HCT116 (cell line): Measurements from ENCODE around the gene M1AP. TPM values are rescaled to one million over a fixed set of nuclear protein-coding genes. Genes with fewer than 3 reads are reported as not detected.

ENCODE experiments used
- ATAC-seq: fragments of 200-7000 bp; cut with Tn5 transposase; 2 replicates; pipeline ENCODE4 v1.9.1; 2020; ENCODE audit warnings: mild to moderate bottlenecking, moderate library complexity
- BruUV-seq: library from RNA; stranded (reverse); fragments of 400-500 nt; replicated peaks from 2 replicates; lab custom pipeline; 2021; lab: Mats Ljungman, UMichigan
- CTCF ChIA-PET: fragments of 300-600 bp; sonication (Branson Sonifier 250); formaldehyde crosslinking; loops from one replicate; lab custom pipeline; 2021; ENCODE audit warnings: antibody characterized with exemption; lab: Charles Lee
- POLR2A ChIA-PET: fragments of 300-600, 350-600 bp; sonication (Branson Sonifier 250); formaldehyde crosslinking; loops from one replicate; lab custom pipeline; 2021; ENCODE audit warnings: antibody characterized with exemption; lab: Charles Lee
- RAD21 ChIA-PET, 2 experiments: fragments of 300-600 bp; sonication (Branson Sonifier 250); formaldehyde crosslinking; loops; one replicate each; lab custom pipeline; 2023; ENCODE audit warnings: low total read pairs in 2 of 2; ENCODE audit not compliant: uncharacterized antibody in 2 of 2, unreplicated experiment in 2 of 2, low non-redundant PET in 1 of 2; lab: Charles Lee
- DNase-seq: peaks from one replicate; pipeline ENCODE4 v3.0.0-alpha.2; 2010; ENCODE audit warnings: low read depth, low spot score
- H2AFZ ChIP-seq: fragments of 200-600 bp; shearing (Covaris generic), sonication (generic); 2 replicates; pipeline ENCODE4 v1.6.1; 2017; ENCODE audit warnings: low read depth, mixed run types, mixed read lengths, antibody characterized with exemption, low read length; ENCODE audit not compliant: poor library complexity, severe bottlenecking
- H3K27ac ChIP-seq: 2 replicates; pipeline ENCODE4 v1.5.1; 2012; ENCODE audit warnings: low read depth, low read length
- H3K27me3 ChIP-seq: fragments of 200-600 bp; sonication (generic); 2 replicates; pipeline ENCODE4 v1.6.1; 2016; ENCODE audit warnings: mixed run types, low read length, mixed read lengths; ENCODE audit not compliant: insufficient read depth
- H3K36me3 ChIP-seq, 2 experiments: fragments of 200-500 bp in 1 of 2; fragments of 200-600 bp in 1 of 2; sonication (Bioruptor generic) in 1 of 2; sonication (generic) in 1 of 2; 2 replicates each; pipeline versions ENCODE4 v1.5.1 to v1.6.1; 2014 to 2016; ENCODE audit warnings: low read length in 2 of 2, inconsistent platforms in 1 of 2, mixed read lengths in 1 of 2, mixed run types in 1 of 2; ENCODE audit not compliant: insufficient read depth in 2 of 2, control insufficient read depth in 1 of 2
- H3K4me1 ChIP-seq, 2 experiments: fragments of 200-600 bp in 1 of 2; sonication (generic) in 1 of 2; 2 replicates each; pipeline versions ENCODE4 v1.5.1 to v1.6.1; 2012 to 2017; ENCODE audit warnings: low read length in 2 of 2, inconsistent platforms in 1 of 2, mild to moderate bottlenecking in 1 of 2, mixed read lengths in 1 of 2, mixed run types in 1 of 2, moderate library complexity in 1 of 2; ENCODE audit not compliant: insufficient read depth in 2 of 2, control insufficient read depth in 1 of 2
- H3K4me2 ChIP-seq: fragments of 200-600 bp; sonication (generic); 2 replicates; pipeline ENCODE4 v1.6.1; 2017; ENCODE audit warnings: mixed run types, low read length, mixed read lengths
- H3K4me3 ChIP-seq, 2 experiments: fragments of 200-600 bp in 1 of 2; sonication (generic) in 1 of 2; replicated peaks in 1 of 2; 2 replicates each; pipeline ENCODE4 v1.5.1; 2011 to 2016; ENCODE audit warnings: low read length in 2 of 2, control low read depth in 1 of 2, low read depth in 1 of 2, mild to moderate bottlenecking in 1 of 2, mixed read lengths in 1 of 2, mixed run types in 1 of 2
- H3K79me2 ChIP-seq: fragments of 200-600 bp; sonication (generic); 2 replicates; pipeline ENCODE4 v1.6.1; 2017; ENCODE audit warnings: mild to moderate bottlenecking, mixed run types, low read length, moderate library complexity, mixed read lengths; ENCODE audit not compliant: insufficient read depth
- H3K9ac ChIP-seq: fragments of 200-600 bp; sonication (generic); 2 replicates; pipeline ENCODE4 v1.6.1; 2016; ENCODE audit warnings: low read length, mixed read lengths
- H3K9me2 ChIP-seq: fragments of 200-600 bp; sonication (generic), shearing (Covaris generic); 2 replicates; pipeline ENCODE4 v1.6.1; 2017; ENCODE audit warnings: mixed run types, mild to moderate bottlenecking, moderate library complexity; ENCODE audit not compliant: insufficient read depth
- H3K9me3 ChIP-seq, 2 experiments: fragments of 200-500 bp in 1 of 2; fragments of 200-600 bp in 1 of 2; sonication (Bioruptor generic) in 1 of 2; sonication (generic) in 1 of 2; 2 replicates each; pipeline ENCODE4 v1.6.1; 2014 to 2017; ENCODE audit warnings: low read length in 2 of 2, mixed read lengths in 2 of 2, inconsistent platforms in 1 of 2, low read depth in 1 of 2, mild to moderate bottlenecking in 1 of 2, mixed run types in 1 of 2, moderate library complexity in 1 of 2; ENCODE audit not compliant: control insufficient read depth in 1 of 2, insufficient read depth in 1 of 2
- H4K20me1 ChIP-seq: fragments of 200-600 bp; sonication (generic), shearing (Covaris generic); 2 replicates; pipeline ENCODE4 v1.6.1; 2017; ENCODE audit warnings: mixed run types, mild to moderate bottlenecking, moderate library complexity; ENCODE audit not compliant: insufficient read depth
- CTCF ChIP-seq, 3 experiments: fragments of 200-600 bp in 1 of 3; sonication (generic) in 1 of 3; IDR thresholded peaks in 2 of 3; conservative IDR thresholded peaks in 1 of 3; 2 replicates each; pipeline ENCODE4 v1.5.1; 2012 to 2017; ENCODE audit warnings: low read depth in 2 of 3, low read length in 2 of 3, antibody characterized with exemption in 1 of 3, borderline replicate concordance in 1 of 3, control low read depth in 1 of 3, mild to moderate bottlenecking in 1 of 3, mixed read lengths in 1 of 3, mixed run types in 1 of 3, moderate library complexity in 1 of 3; ENCODE audit not compliant: insufficient read depth in 1 of 3
- EGR1 ChIP-seq: IDR thresholded peaks from 2 replicates; pipeline ENCODE4 v1.6.1; 2012; ENCODE audit warnings: low read depth
- ELF1 ChIP-seq: IDR thresholded peaks from 2 replicates; pipeline ENCODE4 v1.6.1; 2012; ENCODE audit warnings: low read depth, borderline replicate concordance
- EZH2 ChIP-seq: fragments of 200-600 bp; sonication (generic); IDR thresholded peaks from 2 replicates; pipeline ENCODE4 v1.6.1; 2017; ENCODE audit warnings: antibody characterized with exemption, mixed run types
- EZH2phosphoT487 ChIP-seq: fragments of 200-600 bp; IDR thresholded peaks from 2 replicates; pipeline ENCODE4 v1.6.1; 2018; ENCODE audit warnings: antibody characterized with exemption, borderline replicate concordance
- SP1 ChIP-seq: IDR thresholded peaks from 2 replicates; pipeline ENCODE4 v1.6.1; 2012; ENCODE audit warnings: low read depth
- TCF7L2 ChIP-seq: IDR thresholded peaks from 2 replicates; pipeline ENCODE4 v1.7.0; 2011; ENCODE audit warnings: borderline replicate concordance, inconsistent platforms; ENCODE audit not compliant: insufficient read depth, insufficient read length; ENCODE audit errors: extremely low read depth
- intact Hi-C: fragments of 100-400 bp; cut with micrococcal nuclease; formaldehyde crosslinking; loops from 2 replicates; pipeline ENCODE4 v1.10.0; 2022
- total RNA-seq: library from RNA; stranded (reverse); gene quantifications from one replicate; pipeline ENCODE4 v1.2.1, GENCODE V29; 2021; ENCODE audit not compliant: unreplicated experiment

The M1AP gene
- total RNA-seq, 1 experiment from 2014 or later: 28.2 TPM

- Histone ChIP-seq H3K4me2 (peak overlapping the region; percentile 89; the same call in 1 of the 2 replicates), H3K27ac (no peak overlapping the region), H3K9me3 (no peaks in the 10 kb centered on the region), H2AFZ (no peak overlapping the region), H3K27me3 (no peaks in the 10 kb centered on the region), H3K9ac (no peak overlapping the region), H3K36me3 (0 out of 4 replicates have a peak, but pooled peaks cover 0 to 2% of the 10 kb centered on the region in 2 experiments), H3K4me3 (no peak overlapping the region), H3K79me2 (no peaks in the 10 kb centered on the region), H3K4me1 (peaks cover 0 to 20% of the 10 kb centered on the region in 2 experiments; a peak in 3 of 4 replicates), H3K9me2 (no peaks in the 10 kb centered on the region), H4K20me1 (no peaks in the 10 kb centered on the region)
- ATAC-seq (no peak), DNase-seq (no peak)
- intact Hi-C loops: no loop called here
- CTCF ChIA-PET: no interaction called here
- no TSS peak for BruUV-seq
- TF ChIP-seq TCF7L2 (no peak), EZH2 (no peak), CTCF (IDR thresholded peaks at IDR 0.05 in 2 of 3, conservative IDR thresholded peaks at IDR 0.05 in 1 of 3; ENCODE audit: borderline replicate concordance in 1 of 3, insufficient read depth in 1 of 3, low read depth in 2 of 3, low read length in 2 of 3) (no peak), SP1 (no peak), EZH2phosphoT487 (no peak), EGR1 (no peak), ELF1 (no peak)
- POLR2A ChIA-PET: no interaction called here
- RAD21 ChIA-PET: no interaction called here
Measured at GRCh38 chr2:74655579-74655978, 7.4 kb upstream of the M1AP start.
